A673 (cell line): ENCODE measurements around the gene PKM. TPM values are rescaled to one million over a fixed set of nuclear protein-coding genes. Genes with fewer than 3 reads are reported as not detected.

ENCODE experiments used
- BruUV-seq: library from RNA; stranded (reverse); fragments of 400-500 nt; replicated peaks from 2 replicates; lab custom pipeline; 2021; lab: Mats Ljungman, UMichigan
- CTCF ChIA-PET: fragments of 300-600 bp; sonication (Branson Sonifier 250); formaldehyde crosslinking; loops from one replicate; lab custom pipeline; 2022; ENCODE audit warnings: antibody characterized with exemption; lab: Charles Lee
- POLR2A ChIA-PET: fragments of 300-600 bp; sonication (Branson Sonifier 250); formaldehyde crosslinking; loops from one replicate; lab custom pipeline; 2022; ENCODE audit warnings: antibody characterized with exemption; ENCODE audit not compliant: low non-redundant PET; lab: Charles Lee
- DNase-seq: peaks from one replicate; pipeline ENCODE4 v3.0.0-alpha.2; 2015; ENCODE audit warnings: low spot score
- H3K27ac ChIP-seq: fragments of 200-600 bp; sonication (generic); 2 replicates; pipeline ENCODE4 v1.5.1; 2016; ENCODE audit warnings: mixed run types, low read depth, mild to moderate bottlenecking, mixed read lengths, antibody characterized with exemption, low read length; ENCODE audit not compliant: poor library complexity, severe bottlenecking
- H3K27me3 ChIP-seq: fragments of 200-600 bp; sonication (generic); replicated peaks from 2 replicates; pipeline ENCODE4 v1.6.1; 2017; ENCODE audit warnings: mixed run types, low read depth, mild to moderate bottlenecking, mixed read lengths, antibody characterized with exemption, low read length; ENCODE audit not compliant: insufficient read depth, poor library complexity
- H3K36me3 ChIP-seq: fragments of 200-600 bp; sonication (generic); 2 replicates; pipeline ENCODE4 v1.6.1; 2016; ENCODE audit warnings: mixed run types, mild to moderate bottlenecking, mixed read lengths, antibody characterized with exemption, low read length; ENCODE audit not compliant: insufficient read depth, poor library complexity, severe bottlenecking
- H3K4me1 ChIP-seq: fragments of 200-600 bp; sonication (generic); 2 replicates; pipeline ENCODE4 v1.6.1; 2017; ENCODE audit warnings: mixed run types, mild to moderate bottlenecking, mixed read lengths, antibody characterized with exemption, low read length; ENCODE audit not compliant: insufficient read depth, poor library complexity, severe bottlenecking
- H3K4me3 ChIP-seq: fragments of 200-600 bp; sonication (generic); 2 replicates; pipeline ENCODE4 v1.5.1; 2016; ENCODE audit warnings: low read depth, mixed run types, mild to moderate bottlenecking, mixed read lengths, low read length; ENCODE audit not compliant: poor library complexity, severe bottlenecking
- H3K9me3 ChIP-seq: fragments of 200-600 bp; sonication (generic); 2 replicates; pipeline ENCODE4 v1.6.1; 2016; ENCODE audit warnings: mixed run types, low read depth, mild to moderate bottlenecking, mixed read lengths, antibody characterized with exemption, low read length; ENCODE audit not compliant: poor library complexity, severe bottlenecking
- EZH2 ChIP-seq: fragments of 200-600 bp; sonication (generic); IDR thresholded peaks from 2 replicates; pipeline ENCODE4 v1.6.1; 2017; ENCODE audit warnings: borderline replicate concordance, low read depth, mild to moderate bottlenecking, mixed read lengths, antibody characterized with exemption, low read length; ENCODE audit not compliant: poor library complexity, severe bottlenecking
- intact Hi-C: fragments of 100-400 bp; cut with micrococcal nuclease; formaldehyde crosslinking; loops from one replicate; pipeline ENCODE4 v1.10.0; 2022; ENCODE audit not compliant: unreplicated experiment
- total RNA-seq: library from RNA; stranded (reverse); gene quantifications from 2 replicates; pipeline ENCODE4 v1.2.3, GENCODE V29; 2021
- TF ChIP-seq, protein P1 (sequence below): fragments of 300-800, 200-600 bp; sonication (generic); conservative IDR thresholded peaks from 2 replicates; pipeline ENCODE4 v1.5.1; 2017; ENCODE audit warnings: low read depth, mild to moderate bottlenecking, antibody characterized with exemption, low read length, moderate library complexity, mixed read lengths

Gene PKM
- total RNA-seq, 1 experiment from 2014 or later = 1,955 TPM

DNA sequence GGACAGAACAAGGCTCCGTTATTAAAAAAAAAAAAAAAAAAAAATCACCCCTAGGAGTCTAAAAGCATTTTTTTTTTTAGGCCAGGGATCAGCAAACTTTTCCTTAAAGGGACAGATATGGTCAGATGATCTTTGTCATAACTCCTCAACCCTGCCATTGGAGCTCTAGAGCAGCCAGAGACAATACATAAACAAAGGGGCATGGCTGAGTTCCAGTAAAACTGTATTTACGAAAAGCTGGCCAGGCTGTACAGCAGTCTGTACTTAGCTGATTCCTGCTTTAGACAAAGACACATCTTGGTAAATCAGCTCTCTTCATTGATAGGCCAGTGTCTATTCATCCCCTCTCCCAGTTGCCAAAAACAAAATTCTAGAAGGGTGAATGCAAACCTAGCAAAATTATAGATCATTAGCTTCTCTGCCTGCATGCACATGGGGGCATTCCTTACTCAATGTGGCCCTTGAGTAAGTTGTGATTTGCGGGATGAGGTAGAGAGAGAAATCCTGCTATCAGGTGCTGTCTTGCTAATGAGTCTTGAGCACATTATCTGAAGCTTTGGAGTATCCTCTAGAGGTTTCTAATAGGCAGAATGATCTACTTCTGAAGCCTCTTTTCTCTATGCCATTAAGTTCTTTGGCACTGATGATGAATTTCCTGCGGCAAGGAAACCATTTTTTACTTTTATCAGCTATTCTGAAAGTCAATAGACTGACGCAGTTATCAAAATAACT, 77.6 kb downstream of the PKM start:
- Histone ChIP-seq H3K27ac (no peak overlapping the region), H3K36me3 (no peaks in the 10 kb centered on the region), H3K27me3 (no peaks in the 10 kb centered on the region), H3K4me1 (peaks cover 5% of the 10 kb centered on the region), H3K4me3 (no peak overlapping the region), H3K9me3 (no peaks in the 10 kb centered on the region)
- no peak for DNase-seq
- BruUV-seq = no TSS peak
- ChIA-PET POLR2A (interaction anchor here (0.6 to 0.7 kb wide), 2 partner anchors 348 to 410 kb away, joined by 4 to 19 read pairs; no protein-coding TSS in a partner anchor), CTCF (interaction anchor here (0.5 to 0.7 kb wide), 2 partner anchors 42 to 318 kb away, joined by 3 to 7 read pairs; no protein-coding TSS in a partner anchor)
- intact Hi-C loops = no loop called here
- no peak for TF ChIP-seq EZH2
- TF ChIP-seq, protein P1, sequence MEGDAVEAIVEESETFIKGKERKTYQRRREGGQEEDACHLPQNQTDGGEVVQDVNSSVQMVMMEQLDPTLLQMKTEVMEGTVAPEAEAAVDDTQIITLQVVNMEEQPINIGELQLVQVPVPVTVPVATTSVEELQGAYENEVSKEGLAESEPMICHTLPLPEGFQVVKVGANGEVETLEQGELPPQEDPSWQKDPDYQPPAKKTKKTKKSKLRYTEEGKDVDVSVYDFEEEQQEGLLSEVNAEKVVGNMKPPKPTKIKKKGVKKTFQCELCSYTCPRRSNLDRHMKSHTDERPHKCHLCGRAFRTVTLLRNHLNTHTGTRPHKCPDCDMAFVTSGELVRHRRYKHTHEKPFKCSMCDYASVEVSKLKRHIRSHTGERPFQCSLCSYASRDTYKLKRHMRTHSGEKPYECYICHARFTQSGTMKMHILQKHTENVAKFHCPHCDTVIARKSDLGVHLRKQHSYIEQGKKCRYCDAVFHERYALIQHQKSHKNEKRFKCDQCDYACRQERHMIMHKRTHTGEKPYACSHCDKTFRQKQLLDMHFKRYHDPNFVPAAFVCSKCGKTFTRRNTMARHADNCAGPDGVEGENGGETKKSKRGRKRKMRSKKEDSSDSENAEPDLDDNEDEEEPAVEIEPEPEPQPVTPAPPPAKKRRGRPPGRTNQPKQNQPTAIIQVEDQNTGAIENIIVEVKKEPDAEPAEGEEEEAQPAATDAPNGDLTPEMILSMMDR = no peak

Other genes with a start within 250 kb of the PKM start
- 26.3 and 30.1 TPM in 2 replicates for gene MYO9A, start 113.0 kb downstream of the PKM start, total RNA-seq
- gene SENP8, start 112.8 kb downstream of the PKM start, total RNA-seq = 2.0 and 2.8 TPM in 2 replicates
- gene GRAMD2A, start 33.4 kb downstream of the PKM start, total RNA-seq = 0.20 and 0.43 TPM in 2 replicates
- gene PARP6, start 41.4 kb upstream of the PKM start, total RNA-seq = 68.0 and 71.4 TPM in 2 replicates
- gene CELF6, start 89.0 kb upstream of the PKM start, total RNA-seq = not detected in 2 replicates
- gene HEXA, start 144.8 kb upstream of the PKM start, total RNA-seq = 64.8 and 69.0 TPM in 2 replicates
- not detected in 2 replicates for gene TMEM202, start 167.1 kb upstream of the PKM start, total RNA-seq
- 181 and 187 TPM in 2 replicates for gene ARIH1, start 243.1 kb upstream of the PKM start, total RNA-seq